ENCODE measurements around the gene PCED1B. TPM values are rescaled to one million over a fixed set of nuclear protein-coding genes. Genes with fewer than 3 reads are reported as not detected.

PCED1B gene
- total and polyA plus RNA-seq, 2 experiments from 2014 or later: 0.45 to 0.80 TPM

GRCh38 chr12:47134005-47134404 is 54.6 kb downstream of the PCED1B start:
- TF ChIP-seq CTCF (IDR thresholded peaks at IDR 0.05; ENCODE audit: low read depth, low read length): no peak
- no peak for DNase-seq (ENCODE audit: low read depth in 1 of 2, low spot score in 1 of 2)
- no peaks in the 10 kb centered on the region for H3K36me3 ChIP-seq
- H3K27ac ChIP-seq: no peak overlapping the region
- H3K4me1 ChIP-seq (ENCODE audit: low read depth): no peaks in the 10 kb centered on the region
- no peak overlapping the region for H3K4me3 ChIP-seq
- H3K27me3 ChIP-seq: no peaks in the 10 kb centered on the region
- H3K9me3 ChIP-seq (ENCODE audit: low read depth): no peaks in the 10 kb centered on the region

GRCh38 chr12:47135578-47135977 is 56.2 kb downstream of the PCED1B start:
- DNase-seq (ENCODE audit: low read depth in 1 of 2, low spot score in 1 of 2): no peak
- H3K27me3 ChIP-seq: no peaks in the 10 kb centered on the region
- H3K4me1 ChIP-seq (ENCODE audit: low read depth): no peaks in the 10 kb centered on the region
- H3K9me3 ChIP-seq (ENCODE audit: low read depth): no peaks in the 10 kb centered on the region
- H3K27ac ChIP-seq: no peak overlapping the region
- H3K36me3 ChIP-seq: no peaks in the 10 kb centered on the region
- no peak overlapping the region for H3K4me3 ChIP-seq
- TF ChIP-seq CTCF (IDR thresholded peaks at IDR 0.05; ENCODE audit: low read depth, low read length): no peak

GRCh38 chr12:47139000-47139681 is 59.7 kb downstream of the PCED1B start:
- no peak for TF ChIP-seq CTCF (IDR thresholded peaks at IDR 0.05; ENCODE audit: low read depth, low read length)
- DNase-seq (ENCODE audit: low read depth in 1 of 2, low spot score in 1 of 2): no peak
- Histone ChIP-seq H3K27me3 (no peaks in the 10 kb centered on the region), H3K36me3 (no peaks in the 10 kb centered on the region), H3K9me3 (ENCODE audit: low read depth) (no peaks in the 10 kb centered on the region), H3K27ac (no peak overlapping the region), H3K4me1 (ENCODE audit: low read depth) (no peaks in the 10 kb centered on the region), H3K4me3 (no peak overlapping the region)

- no peak overlapping the region for H3K4me3 ChIP-seq
- no peak for DNase-seq (ENCODE audit: low read depth in 1 of 2, low spot score in 1 of 2)
- H3K9me3 ChIP-seq (ENCODE audit: low read depth): no peaks in the 10 kb centered on the region
- no peak overlapping the region for H3K27ac ChIP-seq
- no peaks in the 10 kb centered on the region for H3K27me3 ChIP-seq
- H3K36me3 ChIP-seq: no peaks in the 10 kb centered on the region
- no peak for TF ChIP-seq CTCF (IDR thresholded peaks at IDR 0.05; ENCODE audit: low read depth, low read length)
- H3K4me1 ChIP-seq (ENCODE audit: low read depth): no peaks in the 10 kb centered on the region
Observed at GRCh38 chr12:47141459-47141858, 62.0 kb downstream of the PCED1B start.

- no peaks in the 10 kb centered on the region for H3K4me1 ChIP-seq (ENCODE audit: low read depth)
- no peak for TF ChIP-seq CTCF (IDR thresholded peaks at IDR 0.05; ENCODE audit: low read depth, low read length)
- H3K36me3 ChIP-seq: no peaks in the 10 kb centered on the region
Observed at GRCh38 chr12:47144769-47145168, 65.3 kb downstream of the PCED1B start.

More at GRCh38 chr12:47144769-47145168, 65.3 kb downstream of the PCED1B start:
- H3K4me3 ChIP-seq: no peak overlapping the region
- no peaks in the 10 kb centered on the region for H3K9me3 ChIP-seq (ENCODE audit: low read depth)
- no peak overlapping the region for H3K27ac ChIP-seq
- DNase-seq (ENCODE audit: low read depth in 1 of 2, low spot score in 1 of 2): no peak
- no peaks in the 10 kb centered on the region for H3K27me3 ChIP-seq

Data from cardiac muscle cell (in vitro differentiated cells and primary cell).